Loucy (cell line): ENCODE data around the gene MRTO4.
"Not testable (repeated sequence)": the region's sequence is repeated elsewhere in the genome, so short reads cannot be mapped to it uniquely, and the experiment has no call there.

Experiments
- H2AFZ ChIP-seq: fragments of 200-600 bp; sonication (generic); 2 replicates; pipeline ENCODE4 v1.6.0; 2016; ENCODE audit warnings: antibody characterized with exemption, mild to moderate bottlenecking, low read length, moderate library complexity
- H3F3A ChIP-seq: fragments of 200-600 bp; 2 replicates; pipeline ENCODE4 v1.6.0; 2016; ENCODE audit warnings: antibody characterized with exemption, low read depth, mild to moderate bottlenecking
- H3K27me3 ChIP-seq: fragments of 200-600 bp; sonication (generic); 2 replicates; pipeline ENCODE4 v1.6.1; 2014; ENCODE audit warnings: low read length, mild to moderate bottlenecking; ENCODE audit not compliant: insufficient read depth, poor library complexity, severe bottlenecking
- H3K36me3 ChIP-seq: fragments of 200-600 bp; sonication (generic); 2 replicates; pipeline ENCODE4 v1.6.1; 2016; ENCODE audit warnings: low read length; ENCODE audit not compliant: insufficient read depth
- H3K4me1 ChIP-seq: fragments of 200-600 bp; sonication (generic); 2 replicates; pipeline ENCODE4 v1.5.1; 2014; ENCODE audit warnings: low read length, mild to moderate bottlenecking; ENCODE audit not compliant: insufficient read depth, poor library complexity, severe bottlenecking
- H3K4me2 ChIP-seq: fragments of 200-600 bp; sonication (generic); 2 replicates; pipeline ENCODE4 v1.6.0; 2014; ENCODE audit warnings: antibody characterized with exemption, low read length, low read depth, mild to moderate bottlenecking; ENCODE audit not compliant: poor library complexity, severe bottlenecking
- H3K4me3 ChIP-seq: fragments of 200-600 bp; sonication (generic); 2 replicates; pipeline ENCODE4 v1.5.1; 2014; ENCODE audit warnings: low read length, mild to moderate bottlenecking, mixed read lengths; ENCODE audit not compliant: poor library complexity, severe bottlenecking
- H3K79me2 ChIP-seq: fragments of 200-600 bp; sonication (generic); 2 replicates; pipeline ENCODE4 v1.6.1; 2014; ENCODE audit warnings: low read length; ENCODE audit not compliant: insufficient read depth
- H3K9ac ChIP-seq: fragments of 200-600 bp; sonication (generic); 2 replicates; pipeline ENCODE4 v1.6.0; 2014; ENCODE audit warnings: mild to moderate bottlenecking, low read depth, low read length, moderate library complexity; ENCODE audit not compliant: poor library complexity, severe bottlenecking
- H3K9me2 ChIP-seq: fragments of 200-600 bp; sonication (generic); replicated peaks from 2 replicates; pipeline ENCODE4 v1.6.1; 2016; ENCODE audit warnings: low read depth, low read length, mixed read lengths
- H3K9me3 ChIP-seq: fragments of 200-600 bp; sonication (generic); 2 replicates; pipeline ENCODE4 v1.6.1; 2014; ENCODE audit warnings: mild to moderate bottlenecking, antibody characterized with exemption, low read length, low read depth; ENCODE audit not compliant: insufficient read depth
- H4K20me1 ChIP-seq: fragments of 200-600 bp; sonication (generic); 2 replicates; pipeline ENCODE4 v1.6.0; 2014; ENCODE audit warnings: antibody characterized with exemption, low read length, mild to moderate bottlenecking; ENCODE audit not compliant: insufficient read depth, poor library complexity, severe bottlenecking
- CTCF ChIP-seq: fragments of 200-600 bp; sonication (generic); conservative IDR thresholded peaks from 2 replicates; pipeline ENCODE4 v1.5.1; 2014; ENCODE audit warnings: mild to moderate bottlenecking, antibody characterized with exemption, low read length
- EZH2phosphoT487 ChIP-seq: fragments of 200-600 bp; IDR thresholded peaks from 2 replicates; pipeline ENCODE4 v1.6.1; 2018; ENCODE audit warnings: antibody characterized with exemption, mild to moderate bottlenecking, moderate library complexity, borderline replicate concordance

Gene MRTO4

GRCh38 chr1:19273106-19273843 is 21.7 kb downstream of the MRTO4 start:
- Histone ChIP-seq H3K4me1 (no peaks in the 10 kb centered on the region), H3F3A (no peaks in the 10 kb centered on the region), H3K79me2 (no peaks in the 10 kb centered on the region), H2AFZ (no peak overlapping the region), H3K36me3 (no peaks in the 10 kb centered on the region), H3K4me2 (no peak overlapping the region), H3K27me3 (no peaks in the 10 kb centered on the region), H3K4me3 (no peak overlapping the region), H3K9ac (no peak overlapping the region), H3K9me3 (no peaks in the 10 kb centered on the region), H3K9me2 (no peaks in the 10 kb centered on the region), H4K20me1 (no peaks in the 10 kb centered on the region)
- TF ChIP-seq EZH2phosphoT487, result no peak
- no peak for TF ChIP-seq CTCF

GRCh38 chr1:19273844-19274531 is 22.4 kb downstream of the MRTO4 start:
- H3K79me2 ChIP-seq, H4K20me1 ChIP-seq, H3K9me3 ChIP-seq, H3K36me3 ChIP-seq, H3F3A ChIP-seq, H3K4me1 ChIP-seq, H3K27me3 ChIP-seq, H2AFZ ChIP-seq, H3K9me2 ChIP-seq, H3K4me3 ChIP-seq, H3K9ac ChIP-seq, H3K4me2 ChIP-seq: not testable (repeated sequence)

GRCh38 chr1:19274636-19275035 is 23.0 kb downstream of the MRTO4 start:
- no peaks in the 10 kb centered on the region for H3K4me1 ChIP-seq
- no peak overlapping the region for H2AFZ ChIP-seq
- no peaks in the 10 kb centered on the region for H3K36me3 ChIP-seq
- TF ChIP-seq CTCF (no peak), EZH2phosphoT487 (no peak)
- no peaks in the 10 kb centered on the region for H3K9me3 ChIP-seq
- H3K27me3 ChIP-seq, result no peaks in the 10 kb centered on the region
- H3K9me2 ChIP-seq, result no peaks in the 10 kb centered on the region
- H4K20me1 ChIP-seq, result no peaks in the 10 kb centered on the region
- H3K4me3 ChIP-seq, result no peak overlapping the region
- H3K4me2 ChIP-seq, result no peak overlapping the region
- no peaks in the 10 kb centered on the region for H3K79me2 ChIP-seq
- H3F3A ChIP-seq, result no peaks in the 10 kb centered on the region
- H3K9ac ChIP-seq, result no peak overlapping the region
